GM18858 (cell line): ENCODE measurements around the gene CALHM5.

Experiments used
- ATAC-seq: cut with Tn5 transposase; IDR thresholded peaks from one replicate; pipeline ENCODE4 v1.9.1; 2021; ENCODE audit not compliant: unreplicated experiment

CALHM5 gene

DNA sequence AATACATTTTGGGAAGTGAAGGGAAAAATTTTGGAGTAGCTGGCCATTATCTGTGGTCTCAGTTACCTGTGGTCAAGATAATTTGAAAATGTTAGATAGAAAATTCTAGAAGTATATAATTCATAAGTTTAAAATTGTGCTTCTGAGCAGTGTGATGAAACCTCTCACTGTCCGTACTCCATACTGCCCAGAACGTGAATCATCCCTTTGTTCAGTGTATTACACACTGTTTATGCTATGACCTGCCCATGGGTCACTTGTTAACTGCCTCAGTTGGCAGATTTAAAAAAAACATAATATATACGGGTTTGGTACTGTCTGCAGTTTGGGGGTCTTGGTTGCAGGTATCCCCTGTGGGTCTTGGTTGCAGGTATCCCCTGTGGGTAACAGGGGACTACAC lies 4.1 kb upstream of the CALHM5 start:
- ATAC-seq: no peak

DNA sequence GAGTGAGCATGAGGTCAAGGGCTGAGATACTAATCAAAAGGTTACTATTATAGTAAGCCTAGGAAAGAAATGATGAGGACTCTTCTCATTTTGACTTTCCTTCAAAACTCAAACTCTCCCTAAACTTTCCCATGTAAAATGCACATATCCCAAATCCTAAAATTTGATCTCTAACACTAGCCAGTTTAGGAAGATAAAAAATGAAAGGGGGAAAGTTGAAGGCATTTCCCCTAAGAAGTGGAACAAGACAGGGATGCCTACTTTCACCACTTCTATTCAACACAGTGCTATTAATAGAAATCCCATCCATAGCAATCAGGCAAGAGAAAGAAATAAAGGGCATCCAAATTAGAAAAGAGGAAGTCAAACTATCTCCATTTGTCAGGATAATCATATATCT lies 2.9 kb upstream of the CALHM5 start:
- ATAC-seq: no peak

DNA sequence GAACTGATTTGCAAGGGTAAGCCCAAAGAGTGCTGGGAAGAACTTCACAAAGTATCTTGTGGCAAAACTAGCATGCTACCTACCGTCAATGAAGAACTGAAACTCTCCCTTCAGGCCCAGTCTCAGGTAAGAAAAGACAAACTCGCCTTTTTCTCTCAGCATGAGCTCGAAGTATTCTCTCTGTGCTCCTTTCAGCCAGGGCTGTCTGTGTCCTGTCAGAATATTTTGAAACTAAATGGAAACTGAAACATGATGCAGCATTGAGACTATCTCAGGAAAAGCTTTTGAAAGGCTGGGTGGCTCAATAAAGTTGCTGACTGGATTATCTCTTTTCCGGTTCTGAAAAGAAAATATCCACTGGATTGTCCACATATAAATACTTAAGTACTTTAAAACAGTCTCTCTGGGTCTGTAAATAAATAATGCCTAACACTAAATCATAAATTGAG lies 696 bp downstream of the CALHM5 start:
- ATAC-seq: peak; percentile 78

DNA sequence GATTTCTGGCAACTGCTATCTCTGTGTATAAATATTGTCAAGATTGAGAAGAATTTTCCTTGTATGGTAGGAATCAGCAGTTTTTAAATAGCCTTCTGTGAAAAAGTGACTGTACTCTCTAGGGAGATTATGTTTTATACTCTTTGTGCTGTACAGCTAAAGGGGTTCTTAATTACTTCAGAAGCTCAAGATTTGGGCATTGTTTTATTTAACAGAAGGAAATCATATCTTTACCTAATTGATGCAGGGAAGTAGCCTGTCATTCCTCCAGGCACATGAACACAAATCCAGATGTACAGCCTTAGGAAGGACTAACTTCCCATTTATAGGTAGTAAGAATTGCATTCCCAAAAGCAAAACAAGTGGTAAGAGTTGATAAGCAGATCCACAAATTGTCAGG lies 1.3 kb downstream of the CALHM5 start:
- ATAC-seq: no peak

DNA sequence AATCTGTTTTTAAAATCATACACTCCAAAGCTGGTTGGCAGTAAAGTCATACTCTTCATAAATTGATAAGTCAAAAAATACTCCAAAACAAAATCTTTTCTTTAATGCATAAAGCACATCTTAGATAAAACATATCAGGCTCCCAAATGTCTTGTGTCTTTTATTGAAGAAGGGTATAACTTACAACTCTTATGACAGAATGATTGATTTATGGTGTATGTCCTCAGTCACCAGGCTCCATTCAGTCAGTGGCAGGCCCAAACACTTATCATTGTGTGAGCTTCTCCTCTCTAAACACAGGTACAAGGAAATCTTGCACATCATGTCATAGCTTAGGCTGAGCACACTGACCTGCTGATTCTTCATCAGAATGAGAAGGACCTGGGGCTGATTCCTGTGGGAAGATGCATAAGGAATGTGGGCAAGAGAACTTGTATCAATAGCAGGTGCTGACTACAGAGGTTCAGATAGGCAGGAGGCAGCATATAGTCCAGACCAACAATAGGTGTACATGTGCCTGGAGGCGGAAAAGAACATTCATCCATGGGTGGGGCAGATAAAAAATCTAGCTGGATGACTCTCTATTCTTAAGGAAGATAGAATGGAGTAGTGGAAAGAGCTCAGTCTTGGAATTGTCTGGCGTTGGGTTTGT lies 1.9 kb downstream of the CALHM5 start:
- ATAC-seq: no peak

DNA sequence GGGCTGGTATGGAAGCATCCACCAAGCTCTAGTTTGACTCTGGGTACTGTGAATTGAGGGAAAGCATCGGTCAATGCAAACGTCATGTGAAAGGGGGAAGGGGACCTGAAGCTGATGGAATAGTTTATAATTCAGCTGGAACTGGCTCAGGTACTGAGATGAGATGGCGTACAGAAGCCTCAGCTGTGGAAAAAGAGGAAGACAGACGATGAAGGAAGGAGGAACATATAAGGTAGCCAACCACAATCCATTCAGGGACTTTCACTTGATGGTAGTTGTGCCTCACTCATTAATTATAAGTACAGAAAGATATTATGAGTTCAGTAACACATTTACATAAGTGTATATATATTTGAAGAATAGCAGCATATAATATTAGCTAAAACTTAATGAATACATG lies 2.7 kb downstream of the CALHM5 start:
- no peak for ATAC-seq

DNA sequence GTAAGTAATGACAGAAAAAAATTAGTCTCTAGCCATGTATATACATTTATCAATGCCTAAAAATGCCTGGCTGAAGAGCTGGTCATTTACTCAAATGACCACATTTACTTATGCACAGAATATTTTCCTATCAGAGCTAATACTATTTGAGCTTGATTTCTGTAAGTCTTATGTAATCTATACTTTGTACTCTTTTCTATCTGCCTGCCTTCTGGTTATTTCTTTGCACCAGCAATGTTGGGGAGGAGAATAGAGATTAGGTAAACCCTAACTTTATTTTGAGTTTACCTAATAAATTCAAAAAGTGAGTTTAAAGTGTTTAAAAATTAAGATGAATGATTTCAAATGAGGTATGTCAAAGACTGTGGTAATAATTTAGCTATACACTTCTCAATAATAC lies 3.7 kb downstream of the CALHM5 start:
- ATAC-seq: no peak

DNA sequence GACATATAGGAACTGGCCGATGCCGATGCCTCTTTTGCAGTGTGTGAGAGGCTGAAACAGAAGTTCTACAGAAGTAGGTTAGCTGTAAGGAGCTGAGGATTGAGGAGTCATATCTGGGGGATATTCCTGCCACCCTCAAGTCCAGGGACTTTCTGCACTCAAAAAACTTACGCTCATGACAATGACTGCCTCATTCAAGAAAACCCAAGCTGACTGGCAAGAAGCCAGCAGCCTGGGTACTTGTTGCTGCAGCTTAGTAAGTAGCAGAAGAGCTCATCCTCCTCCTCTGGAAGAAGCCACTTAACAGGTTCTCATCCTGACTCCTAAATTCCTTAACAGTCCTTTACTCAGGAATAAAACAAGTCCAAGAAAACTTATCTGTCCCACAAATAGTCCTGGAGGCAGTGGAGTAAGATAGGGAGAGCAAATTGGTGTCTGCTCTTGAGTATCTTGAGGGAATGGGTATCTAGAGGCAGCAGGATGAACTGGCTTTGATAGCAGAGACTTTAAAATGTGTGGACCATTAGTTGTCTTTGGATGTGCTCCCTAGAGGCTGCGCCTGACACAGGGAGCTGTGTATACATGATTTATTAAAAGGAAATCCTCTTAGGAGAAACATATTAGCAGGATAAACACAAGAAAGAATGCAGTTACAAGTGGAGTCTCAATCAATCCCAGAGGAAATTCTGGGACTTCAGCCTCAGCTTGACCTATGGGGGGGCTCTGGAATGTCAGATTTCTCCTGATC lies 7.4 kb downstream of the CALHM5 start:
- ATAC-seq: no peak

DNA sequence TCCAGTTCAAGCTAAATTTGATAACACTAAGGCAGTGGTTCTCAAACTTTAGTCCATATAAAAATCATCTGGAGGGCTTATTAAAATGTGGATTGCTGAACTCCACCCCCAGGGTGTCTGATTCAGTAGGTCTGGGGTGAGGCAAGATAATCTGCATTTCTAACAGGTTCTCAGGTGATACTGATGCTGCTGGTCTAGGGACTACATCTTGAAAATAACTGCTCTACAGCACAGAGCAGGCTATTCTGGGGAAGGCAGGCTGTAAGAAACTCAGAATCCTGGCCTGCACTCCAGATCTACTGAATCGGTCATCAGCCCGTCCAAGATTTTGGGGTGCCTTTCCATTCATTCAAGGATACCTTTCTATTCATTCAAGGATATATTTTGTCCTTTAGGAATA lies 11.5 kb downstream of the CALHM5 start:
- ATAC-seq: no peak

DNA sequence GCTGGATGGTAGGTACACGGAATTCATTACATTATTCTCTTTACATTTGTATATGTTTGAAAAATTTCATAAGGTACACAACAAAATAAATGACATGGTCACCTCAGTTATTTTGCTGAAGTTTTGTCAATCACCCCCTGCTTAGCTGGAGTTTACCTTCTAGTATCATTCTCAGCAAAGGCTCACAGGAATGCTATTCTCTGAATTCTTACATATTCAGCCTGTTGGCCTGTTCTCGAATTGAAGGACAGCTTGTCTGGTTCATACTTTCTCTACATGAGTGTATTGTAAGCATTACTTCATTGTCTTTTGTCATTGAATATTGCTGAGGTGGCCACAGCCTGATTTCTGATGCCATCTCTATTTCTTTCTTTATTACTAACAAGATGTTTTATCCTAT lies 12.8 kb downstream of the CALHM5 start:
- no peak for ATAC-seq

DNA sequence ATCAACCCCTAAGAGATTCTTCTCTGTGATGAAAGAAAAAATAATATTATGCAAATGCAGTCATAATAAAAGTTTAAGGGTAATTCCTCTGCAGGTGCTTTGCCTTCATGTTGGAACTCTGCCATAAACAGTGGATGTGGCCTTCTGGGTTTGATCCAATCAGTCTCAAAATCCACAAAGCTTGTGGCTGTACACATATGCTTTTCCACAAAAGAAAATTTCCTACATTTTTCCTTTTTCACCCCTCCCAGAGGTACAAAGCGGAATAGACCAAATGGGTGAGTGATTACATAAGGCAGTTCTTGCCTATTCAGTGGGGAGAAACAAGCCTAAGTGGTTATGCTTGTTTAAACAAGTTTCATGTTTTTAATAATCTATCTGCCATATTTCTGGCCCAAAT lies 16.7 kb downstream of the CALHM5 start:
- ATAC-seq: no peak

DNA sequence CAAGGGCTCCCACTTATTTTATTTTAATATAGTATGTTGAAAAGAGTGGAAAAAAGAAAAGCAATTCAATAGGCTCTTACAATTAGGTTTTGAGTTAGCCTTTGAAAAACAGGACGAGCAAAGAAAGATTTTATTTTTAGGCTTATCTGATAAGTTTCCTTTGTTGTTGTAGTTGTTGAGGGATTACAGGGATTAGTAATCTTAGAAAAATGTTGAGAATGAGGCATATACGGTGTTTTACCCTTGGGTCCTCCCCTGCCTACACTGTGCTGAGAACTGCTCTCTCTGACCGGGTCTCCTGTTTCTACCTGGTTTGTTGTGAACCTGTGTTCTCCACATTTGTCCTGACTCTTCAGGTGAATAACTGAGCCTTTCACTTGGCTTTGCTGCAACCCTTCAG lies 17.3 kb downstream of the CALHM5 start:
- ATAC-seq: no peak

DNA sequence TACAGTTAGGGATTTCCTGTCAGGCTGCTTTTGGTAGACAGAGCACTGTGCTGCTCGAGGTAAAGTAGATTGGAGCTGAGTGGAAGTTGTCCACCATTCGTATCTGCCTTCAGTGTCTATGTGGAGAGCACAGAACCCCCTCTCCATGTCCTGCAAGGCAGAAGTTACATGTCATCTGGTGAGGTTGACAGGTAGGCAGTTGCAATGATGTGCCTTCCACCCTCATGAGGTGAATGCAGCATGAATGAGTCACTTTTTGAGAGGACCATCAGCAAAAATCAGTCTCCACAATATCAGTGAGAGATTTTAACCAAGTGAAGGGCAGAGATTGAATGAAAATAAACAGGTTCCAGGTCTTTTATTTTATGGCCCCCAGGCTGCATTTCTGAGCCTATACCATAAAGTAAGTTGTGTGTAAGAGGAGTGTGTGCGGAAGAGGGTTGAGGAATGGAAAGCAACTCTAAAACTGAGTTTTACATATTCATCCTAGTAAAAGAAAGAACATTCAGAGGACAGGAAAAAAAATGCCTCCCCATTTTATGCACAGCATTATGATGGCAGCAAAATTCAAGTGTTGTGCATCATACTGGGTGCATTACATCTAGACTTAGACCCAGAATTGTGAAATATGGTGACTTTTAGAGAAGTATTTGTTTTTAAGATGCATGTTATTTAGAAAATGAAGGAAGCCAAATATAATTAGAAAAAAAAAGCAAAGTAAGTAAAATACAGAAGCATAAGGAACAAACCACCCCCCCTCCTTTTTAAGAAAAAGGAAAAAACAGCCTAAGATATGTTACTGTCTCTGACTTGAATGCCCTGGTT lies 18.2 kb downstream of the CALHM5 start:
- no peak for ATAC-seq

DNA sequence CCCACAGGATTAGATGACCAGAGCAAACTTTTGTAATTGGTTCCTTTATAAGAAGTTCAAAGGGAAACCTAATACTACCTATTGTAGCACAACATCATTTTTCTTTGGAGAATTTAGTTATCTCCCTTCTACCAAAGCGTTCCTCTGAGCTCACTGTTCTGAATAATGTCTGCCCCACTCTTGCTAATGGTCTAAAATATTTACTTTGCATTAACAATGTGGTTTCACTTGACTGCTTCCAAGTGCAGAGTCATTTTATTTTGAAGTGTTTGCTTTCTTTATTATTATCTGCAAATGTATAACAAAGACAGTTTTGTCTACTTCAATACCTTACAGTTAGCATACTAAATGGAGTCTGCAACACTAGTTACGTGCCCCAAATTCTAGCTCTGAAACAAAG lies 19.0 kb downstream of the CALHM5 start:
- no peak for ATAC-seq

DNA sequence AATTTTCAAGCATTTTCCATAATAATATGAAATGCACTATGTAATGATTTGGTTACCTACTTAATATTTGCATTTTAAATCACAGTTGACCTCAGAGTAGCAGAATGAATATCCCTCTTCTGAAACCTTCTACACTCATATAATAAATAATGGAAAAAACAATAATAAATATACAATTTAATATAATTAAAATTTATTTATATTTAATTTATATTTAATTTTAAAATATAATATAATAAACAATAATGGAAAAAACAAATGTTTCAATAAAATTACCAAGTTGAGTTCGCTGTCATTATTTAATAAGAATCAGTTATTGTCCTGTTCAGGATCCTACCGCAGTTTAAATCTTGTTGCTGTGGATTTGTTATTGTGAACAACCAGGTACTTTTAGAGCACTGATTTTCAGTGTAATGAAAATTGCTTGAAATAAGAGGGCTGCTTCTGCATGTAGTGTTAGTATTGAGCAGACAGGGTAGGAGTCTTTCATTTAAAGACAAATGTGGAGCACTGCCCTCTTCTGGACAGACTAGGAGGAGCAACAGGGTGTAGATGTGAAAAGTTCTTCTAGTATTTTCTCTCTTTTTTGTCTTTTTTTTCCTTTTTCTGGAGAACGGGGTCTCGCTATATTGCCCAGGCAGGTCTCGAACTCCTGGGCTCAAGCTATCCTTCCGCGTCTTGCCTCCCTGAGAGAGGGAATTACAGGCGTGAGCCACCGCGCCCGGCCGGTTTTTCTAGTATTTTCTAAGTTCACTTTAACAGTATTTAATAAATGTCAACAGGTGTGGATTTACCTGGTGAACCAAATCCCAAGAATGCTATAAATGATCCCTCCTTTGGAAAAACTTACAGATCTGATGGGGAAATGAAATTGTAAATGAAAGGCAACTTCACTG lies 20.5 kb downstream of the CALHM5 start:
- peak; percentile 59 for ATAC-seq

DNA sequence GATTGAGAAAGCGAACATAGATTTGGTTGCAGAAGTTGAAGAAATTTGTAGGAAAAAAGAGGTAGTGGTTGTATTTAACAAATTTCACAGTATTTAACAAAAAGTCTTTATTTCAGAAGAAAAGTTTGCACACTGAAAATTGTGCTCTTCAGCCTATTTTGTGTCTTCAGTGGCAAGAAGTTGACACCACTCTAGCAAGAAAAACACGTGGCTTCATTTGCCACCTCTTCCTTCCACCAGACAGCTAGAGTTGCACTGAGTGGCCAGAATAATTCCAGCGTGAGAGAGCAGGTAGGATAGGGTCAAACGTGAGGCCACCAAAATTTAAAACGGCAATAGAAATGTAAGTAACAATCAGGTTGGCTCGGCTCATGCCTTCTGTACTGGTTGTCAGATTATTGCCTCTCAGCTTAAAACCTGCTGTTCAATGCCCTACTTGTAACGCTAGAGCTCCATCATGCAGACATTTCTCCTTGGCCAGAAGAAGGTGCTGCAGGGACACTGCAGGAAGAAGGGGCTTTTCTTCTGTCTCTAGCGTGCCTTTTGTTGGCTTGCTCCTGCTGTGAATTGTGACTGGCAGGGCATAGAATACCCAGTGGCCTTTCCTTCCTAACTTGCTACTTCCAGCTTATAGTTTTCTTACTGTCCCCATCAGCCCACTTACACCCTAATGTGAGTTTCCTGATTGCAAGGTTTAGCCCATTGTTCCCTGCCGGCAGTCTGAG lies 22.0 kb downstream of the CALHM5 start:
- ATAC-seq: no peak

DNA sequence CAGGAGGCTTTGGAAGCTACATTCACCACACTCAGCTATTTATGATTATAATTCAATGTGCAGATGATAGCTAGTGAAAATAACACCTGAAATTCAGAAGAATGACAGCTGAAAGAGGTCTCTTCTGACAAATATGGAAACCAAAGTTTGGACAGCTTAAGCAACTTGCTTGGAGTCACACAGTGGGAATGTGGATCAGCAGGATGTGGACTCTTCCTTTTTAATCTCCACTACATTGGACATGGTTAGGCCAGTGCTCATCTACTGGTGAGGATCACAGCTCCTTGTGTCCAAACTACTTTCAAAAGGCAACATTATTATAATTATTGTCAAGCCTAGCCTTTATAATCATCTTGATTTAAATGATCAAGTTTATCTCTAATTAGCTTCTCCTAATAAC lies 23.7 kb downstream of the CALHM5 start:
- no peak for ATAC-seq

DNA sequence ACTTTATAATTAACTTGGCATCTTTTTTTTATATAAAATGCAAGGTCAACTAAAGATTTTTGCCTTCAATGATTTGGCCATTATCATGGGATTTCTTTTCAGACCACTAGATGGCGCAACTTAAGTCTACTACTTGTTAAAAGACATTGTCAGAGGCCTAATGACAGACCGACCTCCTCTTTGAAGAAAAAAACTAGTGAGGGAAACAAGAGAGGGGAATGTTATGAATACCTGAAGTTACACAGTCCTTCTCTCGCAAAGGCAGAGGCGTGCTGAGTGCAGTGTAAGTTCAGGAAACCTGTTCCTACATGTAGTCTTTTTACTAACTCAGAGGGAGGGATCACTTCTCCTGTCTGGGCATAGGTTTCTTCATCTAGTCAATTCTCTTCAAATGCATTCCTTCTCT lies 24.8 kb downstream of the CALHM5 start:
- ATAC-seq: peak; percentile 60

DNA sequence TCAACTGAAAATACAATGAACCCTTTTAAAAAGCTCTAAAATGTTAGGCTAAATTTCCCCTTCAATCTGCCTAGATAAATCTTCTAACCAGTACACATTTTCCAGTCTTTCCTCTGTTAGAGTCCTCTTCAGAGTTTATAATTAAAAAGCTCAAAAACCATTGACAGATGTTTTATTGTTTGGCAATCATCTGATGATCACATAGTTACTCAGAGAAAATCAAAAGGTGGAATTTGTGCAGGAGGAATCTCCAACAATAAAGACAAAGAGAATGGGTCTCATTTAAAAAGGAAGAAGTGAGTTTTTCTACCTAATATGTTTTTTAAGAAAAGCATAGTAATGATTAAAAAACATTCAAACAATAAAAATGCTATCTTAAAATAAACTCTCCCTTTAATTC lies 31.0 kb downstream of the CALHM5 start:
- ATAC-seq: no peak

DNA sequence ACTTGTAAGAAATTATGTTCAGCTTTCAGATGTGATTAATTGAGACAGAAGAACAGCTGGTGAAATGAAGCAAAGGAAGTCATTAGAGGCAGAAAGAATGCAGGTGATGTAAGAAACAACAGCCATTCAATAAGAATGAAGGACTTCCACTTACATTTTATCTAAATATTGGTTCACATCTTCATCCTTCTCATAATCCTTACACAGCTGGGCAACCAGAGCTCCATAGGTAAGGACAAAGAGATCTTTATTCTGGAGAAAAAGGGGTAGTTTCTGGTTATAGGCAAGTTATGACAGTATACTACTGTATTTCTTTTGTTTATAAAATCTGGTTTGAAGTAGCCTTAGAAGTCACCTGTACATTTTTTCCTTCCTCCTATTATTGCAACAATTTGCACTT lies 31.7 kb downstream of the CALHM5 start:
- no peak for ATAC-seq
